H1 (cell line): ENCODE data around the gene MFAP1. TPM values are rescaled to one million over a fixed set of nuclear protein-coding genes. Genes with fewer than 3 reads are reported as not detected.

Experiments used
- CHD2 ChIP-seq: IDR thresholded peaks from 2 replicates; pipeline ENCODE4 v1.6.1; 2012; ENCODE audit warnings: low read length, improper control_type of control experiment
- MAX ChIP-seq: IDR thresholded peaks from 2 replicates; pipeline ENCODE4 v1.6.1; 2012; ENCODE audit warnings: inconsistent platforms
- POLR2A ChIP-seq, 2 experiments: IDR thresholded peaks; 1 replicate in 1 of 2; 2 replicates in 1 of 2; pipeline ENCODE4 v1.6.1; 2011; ENCODE audit warnings: low read depth in 2 of 2, low read length in 2 of 2, mild to moderate bottlenecking in 2 of 2; ENCODE audit errors: control extremely low read depth in 1 of 2
- polyA plus RNA-seq, 7 experiments: library from polyadenylated mRNA; depleted of rRNA in 3 of 7; stranded (reverse) in 5 of 7; unstranded in 2 of 7; fragments of >200 nt in 5 of 7; fragments of 200-250 nt in 2 of 7; gene quantifications; 1 replicate in 5 of 7; 2 replicates in 1 of 7; 4 replicates in 1 of 7; pipeline versions ENCODE4 v1.2.1 to v1.2.3, GENCODE V29; 2011 to 2013; ENCODE audit warnings: missing spikeins in 2 of 7, mixed read lengths in 2 of 7
- total RNA-seq: library from RNA; stranded (reverse); fragmentation: NEBNext Ultra II Directional; extraction: Animal tissue kit (Norgen Biotek cat#: 25700); gene quantifications from 2 replicates; pipeline ENCODE4 v1.2.1, GENCODE V29; 2021

Gene MFAP1
- total and polyA plus RNA-seq, 2 of the 8 experiments (the other 6 are each of a cell fraction or from before 2014, with no cell fraction given) = 23.6 to 36.7 TPM

- TF ChIP-seq MAX (peak; percentile 85), POLR2A (IDR thresholded peaks at IDR 0.05; ENCODE audit: control extremely low read depth in 1 of 2, low read depth in 2 of 2, low read length in 2 of 2) (peak in 1 of 2 experiments; percentile 54; a peak in 1 of 3 replicates), CHD2 (no peak)
Observed at GRCh38 chr15:43775411-43775965, 49.0 kb downstream of the MFAP1 start (continued).
